SK-N-SH (cell line): ENCODE results near the gene RPP21.

Source experiments
- IRF3 ChIP-seq: fragments of 150-350 bp; IDR thresholded peaks from 2 replicates; pipeline ENCODE4 v1.6.1; 2016; ENCODE audit warnings: mild to moderate bottlenecking, low read depth, low read length
- RCOR1 ChIP-seq: fragments of 150-350 bp; IDR thresholded peaks from 2 replicates; pipeline ENCODE4 v1.6.1; 2017; ENCODE audit warnings: antibody characterized with exemption, low read length
- RXRA ChIP-seq: IDR thresholded peaks from 2 replicates; pipeline ENCODE4 v1.4.0; 2012; ENCODE audit warnings: low read depth, mild to moderate bottlenecking, borderline replicate concordance
- SMC3 ChIP-seq: IDR thresholded peaks from 2 replicates; pipeline ENCODE4 v1.6.1; 2012; ENCODE audit warnings: low read depth, low read length, improper control_type of control experiment
- TAF1 ChIP-seq: IDR thresholded peaks from 2 replicates; pipeline ENCODE4 v1.6.1; 2012; ENCODE audit warnings: low read depth, mild to moderate bottlenecking, low read length, moderate library complexity, borderline replicate concordance
- TF ChIP-seq, protein P1 (sequence below): fragments of 200-600 bp; sonication (generic); IDR thresholded peaks from 2 replicates; pipeline ENCODE4 v1.6.1; 2017; ENCODE audit warnings: antibody characterized with exemption, mild to moderate bottlenecking, moderate library complexity

- TF ChIP-seq, protein P1, sequence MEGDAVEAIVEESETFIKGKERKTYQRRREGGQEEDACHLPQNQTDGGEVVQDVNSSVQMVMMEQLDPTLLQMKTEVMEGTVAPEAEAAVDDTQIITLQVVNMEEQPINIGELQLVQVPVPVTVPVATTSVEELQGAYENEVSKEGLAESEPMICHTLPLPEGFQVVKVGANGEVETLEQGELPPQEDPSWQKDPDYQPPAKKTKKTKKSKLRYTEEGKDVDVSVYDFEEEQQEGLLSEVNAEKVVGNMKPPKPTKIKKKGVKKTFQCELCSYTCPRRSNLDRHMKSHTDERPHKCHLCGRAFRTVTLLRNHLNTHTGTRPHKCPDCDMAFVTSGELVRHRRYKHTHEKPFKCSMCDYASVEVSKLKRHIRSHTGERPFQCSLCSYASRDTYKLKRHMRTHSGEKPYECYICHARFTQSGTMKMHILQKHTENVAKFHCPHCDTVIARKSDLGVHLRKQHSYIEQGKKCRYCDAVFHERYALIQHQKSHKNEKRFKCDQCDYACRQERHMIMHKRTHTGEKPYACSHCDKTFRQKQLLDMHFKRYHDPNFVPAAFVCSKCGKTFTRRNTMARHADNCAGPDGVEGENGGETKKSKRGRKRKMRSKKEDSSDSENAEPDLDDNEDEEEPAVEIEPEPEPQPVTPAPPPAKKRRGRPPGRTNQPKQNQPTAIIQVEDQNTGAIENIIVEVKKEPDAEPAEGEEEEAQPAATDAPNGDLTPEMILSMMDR = no peak
- no peak for TF ChIP-seq IRF3
- no peak for TF ChIP-seq SMC3
- TF ChIP-seq TAF1 = no peak
- no peak for TF ChIP-seq RCOR1
- no peak for TF ChIP-seq RXRA
Measured at GRCh38 chr6:30352550-30352949, 7.6 kb downstream of the RPP21 start.
